Right ventricle myocardium inferior (tissue), 1 donor: Measurements from ENCODE around the gene GTSF1L. TPM values are rescaled to one million over a fixed set of nuclear protein-coding genes. Genes with fewer than 3 reads are reported as not detected.

Experiments used
- ATAC-seq: fragments of 200-7000 bp; cut with Tn5 transposase; one replicate; pipeline ENCODE4 v1.9.1; 2020; ENCODE audit warnings: mild to moderate bottlenecking, moderate library complexity
- DNase-seq: peaks from one replicate; pipeline ENCODE4 v3.0.0; 2021; ENCODE audit errors: missing footprints
- intact Hi-C: fragments of 100-400 bp; cut with DNase I; formaldehyde crosslinking; loops from one replicate; pipeline ENCODE4 v1.11.0; 2022
- total RNA-seq: library from RNA; stranded (reverse); fragmentation: NEBNext Ultra II Directional; extraction: Animal tissue kit (Norgen Biotek cat#: 25700); gene quantifications from one replicate; pipeline ENCODE4 v1.2.1, GENCODE V29; 2021
- donor health status: DM: no; HTN: yes; CAD: no; lungs with severe emphysema.

The GTSF1L gene
- total RNA-seq, 1 donor from 2014 or later: not detected

GRCh38 chr20:43689165-43689564 is 37.6 kb downstream of the GTSF1L start:
- intact Hi-C loops: no loop called here
- DNase-seq (no peak), ATAC-seq (no peak)

GRCh38 chr20:43686820-43687219 is 40.0 kb downstream of the GTSF1L start:
- no peak for ATAC-seq
- intact Hi-C loops: no loop called here

GRCh38 chr20:43682446-43682845 is 44.4 kb downstream of the GTSF1L start:
- ATAC-seq (no peak), DNase-seq (no peak)
- intact Hi-C loops: no loop called here

More at GRCh38 chr20:43686820-43687219, 40.0 kb downstream of the GTSF1L start:
- no peak for DNase-seq

GRCh38 chr20:43681991-43682410 is 44.8 kb downstream of the GTSF1L start:
- DNase-seq (no peak), ATAC-seq (no peak)
- intact Hi-C loops: no loop called here

DNA sequence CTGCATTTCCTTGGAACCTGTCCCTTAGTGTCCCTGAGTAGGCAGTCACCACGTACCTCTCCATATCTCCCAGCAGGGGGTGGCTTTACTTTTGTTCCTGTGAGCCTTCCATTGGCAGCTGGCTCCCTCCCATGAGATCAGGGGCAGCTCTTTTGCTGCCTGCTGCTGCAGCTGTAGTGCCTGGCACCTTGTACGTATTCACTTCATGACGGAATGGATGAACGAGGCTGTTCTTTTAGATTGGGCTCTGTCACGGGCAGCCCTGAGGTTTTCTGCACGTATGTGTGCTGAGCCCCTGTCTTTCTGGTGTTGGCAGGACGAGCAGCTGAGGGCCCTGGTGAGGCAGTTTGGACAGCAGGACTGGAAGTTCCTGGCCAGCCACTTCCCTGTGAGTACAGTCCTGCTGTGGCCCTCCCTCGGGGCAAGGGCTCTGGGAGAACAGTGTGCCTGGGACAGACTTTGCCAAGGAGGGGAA is 45.3 kb downstream of the GTSF1L start:
- ATAC-seq (peak; percentile 79), DNase-seq (no peak)
- intact Hi-C loops: no loop called here

- ATAC-seq: no peak
- DNase-seq: no peak
- intact Hi-C loops: no loop called here
Measured at GRCh38 chr20:43680981-43681380, 45.8 kb downstream of the GTSF1L start.

DNA sequence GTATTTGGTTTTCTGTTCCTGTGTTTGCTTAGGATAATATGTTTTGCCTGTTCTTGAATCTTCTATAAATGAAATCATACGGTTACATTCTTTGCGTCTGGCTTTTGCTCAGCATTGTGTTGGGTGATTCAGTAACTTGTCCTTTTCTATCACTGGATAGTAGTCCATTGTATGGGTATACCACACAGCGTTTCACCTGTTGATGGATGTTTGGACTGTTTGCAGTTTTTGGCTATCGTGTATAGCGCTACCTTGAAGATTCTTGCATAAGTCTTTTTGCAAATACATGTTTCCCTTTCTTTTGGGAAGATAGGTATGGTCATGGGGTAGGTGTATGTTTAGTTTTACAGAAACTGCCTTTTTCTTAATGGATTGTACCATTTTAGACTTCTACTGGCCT is 50.4 kb downstream of the GTSF1L start:
- DNase-seq (no peak), ATAC-seq (no peak)
- intact Hi-C loops: no loop called here

Other genes starting within 250 kb of the GTSF1L start
- gene L3MBTL1, start 219.3 kb downstream of the GTSF1L start, total RNA-seq: 3.8 TPM
- 1.1 TPM for gene SGK2, start 168.0 kb downstream of the GTSF1L start, total RNA-seq
- gene IFT52, start 136.1 kb downstream of the GTSF1L start, total RNA-seq: 6.5 TPM
- 1.4 TPM for gene MYBL2, start 59.9 kb downstream of the GTSF1L start, total RNA-seq
- 1.1 TPM for gene TOX2, start 187.8 kb upstream of the GTSF1L start, total RNA-seq